HG03064 (cell line): Measurements from ENCODE around the gene IFI27L1.

Source experiments
- ATAC-seq: cut with Tn5 transposase; IDR thresholded peaks from one replicate; pipeline ENCODE4 v1.9.1; 2021; ENCODE audit warnings: low read depth; ENCODE audit not compliant: unreplicated experiment

The IFI27L1 gene

GRCh38 chr14:94112513-94113063, 31.5 kb downstream of the IFI27L1 start:
- ATAC-seq = no peak

GRCh38 chr14:94113073-94113472, 32.0 kb downstream of the IFI27L1 start:
- no peak for ATAC-seq

DNA sequence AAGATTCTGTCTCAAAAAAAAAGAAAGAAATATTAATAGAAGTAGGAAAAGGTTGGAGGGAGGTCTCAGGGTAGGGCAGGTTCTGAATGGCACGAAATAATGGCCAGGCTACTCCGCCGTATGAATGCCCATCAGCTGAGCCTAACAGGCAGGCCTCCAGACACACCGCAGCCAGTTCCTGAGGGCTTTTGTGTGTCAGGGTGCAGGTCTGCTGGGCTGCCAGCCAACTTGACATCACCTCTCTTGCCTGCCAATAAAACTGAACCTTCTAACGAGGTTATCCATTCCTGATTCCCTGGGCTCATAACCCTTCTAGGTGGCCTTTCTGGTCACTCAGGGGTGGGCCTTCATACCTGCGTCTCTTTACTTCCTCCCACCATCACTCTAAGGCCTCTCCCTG, 32.4 kb downstream of the IFI27L1 start:
- no peak for ATAC-seq

DNA sequence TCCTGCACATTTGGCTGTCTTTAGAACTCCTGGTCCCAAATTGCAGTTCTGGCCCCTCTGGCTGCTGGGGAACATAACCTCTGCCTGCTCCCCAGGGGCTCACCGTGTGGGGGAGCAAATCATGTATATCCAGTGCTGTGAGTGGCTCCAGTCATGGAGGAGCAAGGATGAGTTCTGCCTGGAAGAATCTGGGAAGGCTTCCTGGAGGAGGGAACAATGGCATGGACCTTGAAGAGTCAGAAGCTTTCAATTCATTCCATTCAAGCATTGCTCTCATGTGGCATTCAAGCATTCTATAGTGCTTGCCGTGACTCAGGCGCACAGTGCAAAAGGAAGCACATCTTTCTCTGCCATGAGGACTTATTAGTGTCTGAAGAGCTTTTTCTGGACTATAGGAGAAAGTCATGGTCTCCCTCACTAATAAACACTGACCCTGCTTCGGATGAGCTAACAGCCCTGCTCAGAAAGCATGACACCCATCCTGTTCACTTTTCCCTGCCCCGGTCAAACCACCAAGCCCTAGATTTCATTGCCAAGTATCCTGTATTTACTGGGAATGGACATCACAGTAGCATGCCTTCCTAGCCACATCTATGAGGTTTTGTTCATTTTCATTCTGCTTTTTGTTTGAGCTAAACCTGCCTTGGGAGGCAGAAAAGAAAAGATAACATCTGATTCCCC, 32.9 kb downstream of the IFI27L1 start:
- no peak for ATAC-seq

- ATAC-seq = no peak
These were observed 33.5 kb downstream of the IFI27L1 start for GRCh38 chr14:94114589-94115057.

DNA sequence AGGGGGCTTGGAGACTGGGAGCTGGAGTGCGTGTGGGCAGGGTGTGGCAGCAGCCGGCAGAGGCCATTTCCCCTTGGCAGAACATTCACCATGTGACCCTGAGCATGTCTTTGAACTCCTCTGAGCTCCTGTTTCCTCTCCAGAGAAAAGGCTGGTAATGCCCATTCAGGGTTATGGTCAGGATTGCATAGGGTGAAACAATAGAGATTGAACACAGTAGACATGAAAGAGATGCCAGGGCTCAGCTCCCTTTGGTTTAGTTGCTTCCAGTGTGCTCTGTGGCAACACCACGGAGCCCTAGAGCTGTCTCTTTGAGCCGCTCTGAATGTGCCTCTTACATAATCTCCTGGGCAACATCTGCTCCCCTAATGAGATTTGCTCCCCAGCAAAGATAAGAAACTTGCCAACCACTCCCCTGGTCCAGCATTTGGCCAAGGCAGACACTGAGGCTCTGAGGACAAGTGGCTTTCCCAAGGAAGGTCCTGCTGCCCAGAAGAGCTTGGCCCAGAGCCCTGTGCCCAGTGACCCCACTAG, 34.0 kb downstream of the IFI27L1 start:
- ATAC-seq = no peak

DNA sequence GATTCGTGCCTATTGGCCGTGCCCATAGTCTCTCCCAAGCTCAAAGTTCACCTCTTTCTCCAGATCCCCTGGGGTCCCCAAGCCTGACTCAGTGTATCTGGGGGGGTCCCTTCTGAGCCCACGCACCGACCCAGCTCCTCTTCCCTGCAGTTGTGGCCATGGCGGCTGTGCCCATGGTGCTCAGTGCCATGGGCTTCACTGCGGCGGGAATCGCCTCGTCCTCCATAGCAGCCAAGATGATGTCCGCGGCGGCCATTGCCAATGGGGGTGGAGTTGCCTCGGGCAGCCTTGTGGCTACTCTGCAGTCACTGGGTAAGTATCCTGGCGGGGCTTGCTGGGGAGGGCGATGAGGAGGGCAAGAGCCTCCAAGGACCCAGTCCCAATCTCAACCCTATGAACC, 34.5 kb downstream of the IFI27L1 start:
- no peak for ATAC-seq

DNA sequence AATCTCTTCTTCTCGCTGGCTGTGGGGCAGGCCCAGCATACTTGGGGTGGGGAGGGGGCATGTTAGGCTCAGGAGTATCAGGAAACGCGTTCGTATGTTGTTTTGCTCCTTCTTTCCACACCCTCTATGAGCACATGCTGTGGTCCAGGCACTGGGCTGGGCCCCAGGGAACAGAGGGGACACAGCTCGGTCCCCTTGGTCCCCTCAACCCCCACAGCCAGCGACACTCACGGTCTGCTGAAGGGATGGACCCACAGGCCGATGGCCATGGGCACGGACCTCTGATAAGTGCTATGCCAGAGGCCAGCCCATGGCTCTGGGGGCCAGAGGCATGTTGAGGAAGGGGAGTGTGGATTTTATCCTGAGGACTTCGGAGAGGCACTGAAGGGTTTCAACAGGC, 35.6 kb downstream of the IFI27L1 start:
- ATAC-seq = no peak

GRCh38 chr14:94117856-94118255, 36.7 kb downstream of the IFI27L1 start:
- ATAC-seq = no peak

GRCh38 chr14:94119071-94119470, 38.0 kb downstream of the IFI27L1 start:
- ATAC-seq = no peak

GRCh38 chr14:94120667-94121340, 39.7 kb downstream of the IFI27L1 start:
- ATAC-seq = no peak

DNA sequence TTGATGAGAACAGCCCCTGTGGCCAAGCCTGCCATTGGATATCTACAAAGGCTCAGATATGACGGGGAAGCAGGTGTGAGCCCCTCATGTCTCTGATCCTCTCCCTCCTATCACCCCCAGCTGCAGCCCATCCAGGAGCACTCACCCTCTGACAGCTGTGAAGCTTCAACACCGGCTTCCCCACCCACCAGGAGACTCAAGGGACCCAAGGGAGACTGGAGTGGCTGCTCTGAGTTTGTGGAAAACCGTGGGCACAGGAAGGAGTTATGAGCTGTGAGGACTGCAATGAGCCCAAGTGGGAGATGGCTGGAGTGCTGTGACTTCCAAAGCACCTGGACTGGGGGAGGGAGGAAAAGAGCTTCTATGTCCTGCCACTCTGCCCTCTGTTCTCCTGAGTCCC, 40.4 kb downstream of the IFI27L1 start:
- no peak for ATAC-seq

DNA sequence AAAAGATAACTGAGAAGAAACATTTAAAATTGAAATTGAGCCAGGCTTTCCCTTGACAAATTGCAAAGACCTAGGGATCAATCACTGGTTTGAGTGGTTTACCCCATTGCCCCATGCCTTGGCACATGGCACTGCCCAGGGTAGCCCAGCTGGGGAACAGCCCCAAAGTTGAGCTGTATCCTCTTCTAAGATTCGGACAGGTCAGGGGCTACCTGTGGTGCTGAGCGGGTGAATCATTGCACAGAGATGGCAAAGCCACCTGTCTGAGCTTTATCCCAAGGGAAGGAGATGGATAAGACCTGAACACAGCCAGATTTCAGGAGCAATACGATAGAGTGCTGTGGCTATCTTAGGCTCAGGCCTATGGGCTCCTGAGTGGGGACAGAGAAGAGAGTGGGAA, 41.3 kb downstream of the IFI27L1 start:
- no peak for ATAC-seq

DNA sequence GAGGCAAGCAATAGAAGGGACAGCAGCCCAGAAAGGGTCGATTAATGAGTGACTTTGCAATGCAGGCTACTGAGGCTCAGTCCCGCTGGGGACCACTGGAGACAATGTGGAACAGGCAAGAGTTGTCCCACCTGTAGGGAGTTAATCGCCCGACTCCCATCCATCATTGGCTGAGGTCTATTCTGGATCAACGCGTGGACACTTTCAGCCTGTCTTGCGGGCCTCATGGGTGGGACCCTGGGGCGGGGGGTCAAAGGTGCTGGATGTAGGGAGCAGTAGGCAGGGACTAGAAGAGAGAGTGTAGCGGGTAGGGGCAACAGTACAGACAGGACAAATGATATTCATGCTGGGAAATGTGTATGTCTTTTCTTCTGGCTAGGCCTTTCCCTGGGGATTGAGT, 42.2 kb downstream of the IFI27L1 start:
- ATAC-seq = no peak

- no peak for ATAC-seq
These were observed 42.8 kb downstream of the IFI27L1 start for GRCh38 chr14:94123868-94124267.

- ATAC-seq = no peak
These were observed 43.7 kb downstream of the IFI27L1 start for GRCh38 chr14:94124582-94125377.

DNA sequence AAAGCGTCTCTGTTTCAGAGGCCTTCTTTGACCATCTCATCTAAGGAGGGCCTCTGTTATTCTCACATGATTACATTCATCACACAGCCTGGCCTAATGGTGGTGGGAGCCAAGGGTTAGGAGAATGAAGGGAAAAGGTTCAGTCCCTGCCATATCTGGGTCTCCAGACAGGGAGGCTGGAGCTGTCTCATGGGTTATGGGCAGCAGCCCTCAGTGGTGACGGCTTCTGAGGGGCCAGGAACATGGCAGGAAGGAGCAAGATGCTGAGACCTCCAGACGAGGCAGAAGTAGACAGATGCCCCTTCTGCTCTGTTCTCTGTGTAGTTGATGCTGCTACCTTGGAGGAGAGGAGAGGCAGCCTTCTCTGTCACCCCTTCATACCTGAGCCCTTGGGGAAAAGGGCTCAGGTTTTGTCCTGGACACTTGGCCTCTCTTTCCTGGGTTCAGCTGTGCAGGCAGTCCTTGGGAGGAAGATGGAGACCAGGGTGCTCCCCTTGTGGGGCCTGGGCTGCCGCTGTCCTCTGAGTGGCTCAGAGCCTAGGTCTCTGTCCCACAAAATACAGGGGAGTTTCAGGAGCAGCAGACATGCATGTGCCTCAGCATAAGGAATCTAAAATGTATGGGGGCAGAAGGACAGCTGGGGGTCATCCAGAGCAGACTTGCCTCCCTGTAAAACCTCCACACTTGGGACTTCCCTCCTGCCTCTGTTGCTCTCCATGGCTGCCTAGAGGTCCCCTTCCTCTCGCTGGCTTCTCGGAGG, 44.7 kb downstream of the IFI27L1 start:
- no peak for ATAC-seq

DNA sequence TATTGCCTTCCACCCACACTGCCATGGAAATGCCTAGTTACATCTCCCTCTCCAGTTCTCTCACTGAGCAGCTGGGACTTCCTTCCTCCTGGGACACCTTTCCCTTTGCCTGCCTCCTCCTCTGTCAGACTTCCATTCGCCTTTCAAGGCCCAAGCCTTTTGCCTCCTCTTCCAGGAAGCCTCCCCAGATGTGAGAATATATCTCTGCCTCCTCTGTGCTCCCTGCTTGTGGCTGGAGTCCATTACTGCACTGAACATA, 45.2 kb downstream of the IFI27L1 start:
- no peak for ATAC-seq

GRCh38 chr14:94126800-94127199, 45.7 kb downstream of the IFI27L1 start:
- ATAC-seq = no peak

DNA sequence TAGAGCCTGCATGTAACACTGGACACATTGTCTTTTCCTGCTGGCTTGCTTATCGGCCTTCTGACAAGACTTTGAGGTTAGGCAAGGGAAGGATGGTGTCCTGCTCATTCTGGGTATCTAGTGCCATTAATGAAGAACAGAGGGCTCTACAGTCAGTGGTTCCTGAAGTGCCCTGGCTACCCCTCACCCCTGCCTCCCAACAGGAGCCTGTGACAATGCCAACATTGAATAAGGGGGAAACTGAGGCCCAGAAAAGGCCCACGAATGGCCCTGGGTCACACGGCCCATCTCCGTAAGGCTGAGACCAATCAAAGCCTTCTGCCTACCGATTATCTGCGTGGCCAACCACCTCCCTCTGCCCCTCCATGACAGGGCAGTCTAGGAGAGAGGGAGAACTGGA, 46.2 kb downstream of the IFI27L1 start:
- no peak for ATAC-seq
